Gastrocnemius medialis (tissue), 4 donors: Measurements from ENCODE around the gene TANC1. TPM values are rescaled to one million over a fixed set of nuclear protein-coding genes. Genes with fewer than 3 reads are reported as not detected.

Experiments
- ATAC-seq, 2 donors: fragments of 150-250 bp; one replicate each; pipeline ENCODE4 v1.9.1; 2016
- DNase-seq, 2 donors: peaks; one replicate each; pipeline ENCODE4 v3.0.0-alpha.2; 2019
- H3K27ac ChIP-seq, 4 donors: fragments of 200-600 bp; sonication (generic); 1 replicate in 1 of 4; 2 replicates in 3 of 4; pipeline ENCODE4 v1.5.1; 2016 to 2018; ENCODE audit warnings: mild to moderate bottlenecking in 2 of 4, moderate library complexity in 1 of 4
- H3K27me3 ChIP-seq, 3 donors: fragments of 200-600 bp; sonication (generic) in 2 of 3; 1 replicate in 1 of 3; 2 replicates in 2 of 3; pipeline versions ENCODE4 v1.5.1 to v1.6.0; 2016 to 2019; ENCODE audit warnings: mild to moderate bottlenecking in 1 of 3, moderate library complexity in 1 of 3
- H3K36me3 ChIP-seq, 2 donors: fragments of 200-600 bp; sonication (generic) in 1 of 2; one replicate each; pipeline ENCODE4 v1.5.1; 2017 to 2018
- H3K4me1 ChIP-seq, 2 donors: fragments of 200-600 bp; sonication (generic) in 1 of 2; one replicate each; pipeline ENCODE4 v1.5.1; 2016 to 2017; ENCODE audit warnings: mild to moderate bottlenecking in 2 of 2
- H3K4me3 ChIP-seq, 4 donors: fragments of 200-600 bp; sonication (generic) in 3 of 4; 1 replicate in 1 of 4; 2 replicates in 3 of 4; pipeline ENCODE4 v1.5.1; 2016 to 2019; ENCODE audit warnings: mild to moderate bottlenecking in 2 of 4
- H3K9me3 ChIP-seq, 3 donors: fragments of 200-600 bp; sonication (generic) in 2 of 3; 1 replicate in 1 of 3; 2 replicates in 2 of 3; pipeline ENCODE4 v1.5.1; 2016 to 2019
- POLR2A ChIP-seq, 2 donors: fragments of 450-650 bp; IDR thresholded peaks; one replicate each; pipeline ENCODE4 v1.6.1; 2017; ENCODE audit warnings: antibody characterized with exemption in 2 of 2, mild to moderate bottlenecking in 2 of 2, moderate library complexity in 2 of 2
- in situ Hi-C, 4 donors: fragments of 200-750 bp; cut with MboI; loops; one replicate each; pipeline versions ENCODE4 v1.15.0 to v1.8.0; 2017; ENCODE audit warnings: low sequenced_read_pairs in 4 of 4
- intact Hi-C: fragments of 100-400 bp; cut with DNase I; formaldehyde crosslinking; loops from one replicate; pipeline ENCODE4 v1.15.1; 2023; ENCODE audit warnings: low total_unique reads
- total RNA-seq, 4 donors: library from RNA; depleted of rRNA; stranded (reverse); fragments of >200 nt; gene quantifications; one replicate each; pipeline versions ENCODE4 v1.1.0 to v1.2.3, GENCODE V29; 2016
- TF ChIP-seq, protein P1 (sequence below), 5 experiments: fragments of 450-650 bp in 3 of 5; fragments of 200-600 bp in 2 of 5; sonication (generic) in 2 of 5; IDR thresholded peaks in 4 of 5; conservative IDR thresholded peaks in 1 of 5; 1 replicate in 4 of 5; 2 replicates in 1 of 5; pipeline ENCODE4 v1.5.1; 2016 to 2019; ENCODE audit warnings: antibody characterized with exemption in 5 of 5, mild to moderate bottlenecking in 3 of 5, moderate library complexity in 3 of 5

Gene TANC1
- total RNA-seq, 4 donors from 2014 or later: 5.1 to 9.9 (median 5.4) TPM

- no peak for TF ChIP-seq POLR2A (IDR thresholded peaks at IDR 0.05)
- TF ChIP-seq, protein P1, sequence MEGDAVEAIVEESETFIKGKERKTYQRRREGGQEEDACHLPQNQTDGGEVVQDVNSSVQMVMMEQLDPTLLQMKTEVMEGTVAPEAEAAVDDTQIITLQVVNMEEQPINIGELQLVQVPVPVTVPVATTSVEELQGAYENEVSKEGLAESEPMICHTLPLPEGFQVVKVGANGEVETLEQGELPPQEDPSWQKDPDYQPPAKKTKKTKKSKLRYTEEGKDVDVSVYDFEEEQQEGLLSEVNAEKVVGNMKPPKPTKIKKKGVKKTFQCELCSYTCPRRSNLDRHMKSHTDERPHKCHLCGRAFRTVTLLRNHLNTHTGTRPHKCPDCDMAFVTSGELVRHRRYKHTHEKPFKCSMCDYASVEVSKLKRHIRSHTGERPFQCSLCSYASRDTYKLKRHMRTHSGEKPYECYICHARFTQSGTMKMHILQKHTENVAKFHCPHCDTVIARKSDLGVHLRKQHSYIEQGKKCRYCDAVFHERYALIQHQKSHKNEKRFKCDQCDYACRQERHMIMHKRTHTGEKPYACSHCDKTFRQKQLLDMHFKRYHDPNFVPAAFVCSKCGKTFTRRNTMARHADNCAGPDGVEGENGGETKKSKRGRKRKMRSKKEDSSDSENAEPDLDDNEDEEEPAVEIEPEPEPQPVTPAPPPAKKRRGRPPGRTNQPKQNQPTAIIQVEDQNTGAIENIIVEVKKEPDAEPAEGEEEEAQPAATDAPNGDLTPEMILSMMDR (IDR thresholded peaks at IDR 0.05 in 4 of 5, conservative IDR thresholded peaks at IDR 0.05 in 1 of 5): no peak
- Histone ChIP-seq H3K27me3 (no peaks in the 10 kb centered on the region), H3K9me3 (no peaks in the 10 kb centered on the region), H3K36me3 (no peaks in the 10 kb centered on the region), H3K4me1 (no peaks in the 10 kb centered on the region), H3K4me3 (no peak overlapping the region), H3K27ac (no peak overlapping the region)
- intact Hi-C loops (no loop called here), in situ Hi-C loops (no loop called here)
- DNase-seq (no peak), ATAC-seq (no peak)
Measured at GRCh38 chr2:159196393-159196925, 228.0 kb downstream of the TANC1 start.

DNA sequence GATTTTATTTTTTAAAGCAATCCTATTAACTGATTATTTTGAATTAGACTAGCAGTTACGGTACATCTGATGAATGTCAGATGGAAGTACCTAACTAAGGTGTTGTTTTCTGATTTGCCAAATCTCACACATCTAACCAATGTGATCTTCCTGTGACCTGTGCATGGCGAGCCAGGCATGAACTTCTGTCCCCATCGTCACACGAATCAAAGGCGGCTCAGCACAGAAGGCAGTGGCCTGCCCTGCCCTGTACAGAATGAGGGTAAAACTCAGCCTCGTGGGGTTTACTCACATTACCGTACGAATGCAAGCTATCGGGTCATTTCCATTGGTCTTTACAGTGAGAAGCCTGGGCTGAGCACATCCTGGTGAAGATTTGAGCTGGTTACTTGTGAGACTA lies 230.8 kb downstream of the TANC1 start:
- in situ Hi-C loops: no loop called here

GRCh38 chr2:159199761-159200465 lies 231.5 kb downstream of the TANC1 start:
- no peaks in the 10 kb centered on the region for H3K4me1 ChIP-seq
- ATAC-seq: no peak
- TF ChIP-seq, protein P1 (IDR thresholded peaks at IDR 0.05 in 4 of 5, conservative IDR thresholded peaks at IDR 0.05 in 1 of 5): no peak
- TF ChIP-seq POLR2A (IDR thresholded peaks at IDR 0.05): no peak
- H3K4me3 ChIP-seq: no peak overlapping the region
- intact Hi-C loops (no loop called here), in situ Hi-C loops (no loop called here)
- no peak for DNase-seq
- H3K27ac ChIP-seq: no peak overlapping the region
- no peaks in the 10 kb centered on the region for H3K36me3 ChIP-seq
- H3K9me3 ChIP-seq: no peaks in the 10 kb centered on the region
- H3K27me3 ChIP-seq: no peaks in the 10 kb centered on the region

More for the DNA sequence above, 230.8 kb downstream of the TANC1 start:
- no peak for TF ChIP-seq POLR2A (IDR thresholded peaks at IDR 0.05)
- TF ChIP-seq, protein P1 (IDR thresholded peaks at IDR 0.05 in 4 of 5, conservative IDR thresholded peaks at IDR 0.05 in 1 of 5): no peak
- no peaks in the 10 kb centered on the region for H3K36me3 ChIP-seq
- no peak overlapping the region for H3K27ac ChIP-seq
- H3K27me3 ChIP-seq: no peaks in the 10 kb centered on the region
- intact Hi-C loops: no loop called here
- DNase-seq (no peak), ATAC-seq (no peak)
- no peak overlapping the region for H3K4me3 ChIP-seq
- no peaks in the 10 kb centered on the region for H3K4me1 ChIP-seq
- no peaks in the 10 kb centered on the region for H3K9me3 ChIP-seq

DNA sequence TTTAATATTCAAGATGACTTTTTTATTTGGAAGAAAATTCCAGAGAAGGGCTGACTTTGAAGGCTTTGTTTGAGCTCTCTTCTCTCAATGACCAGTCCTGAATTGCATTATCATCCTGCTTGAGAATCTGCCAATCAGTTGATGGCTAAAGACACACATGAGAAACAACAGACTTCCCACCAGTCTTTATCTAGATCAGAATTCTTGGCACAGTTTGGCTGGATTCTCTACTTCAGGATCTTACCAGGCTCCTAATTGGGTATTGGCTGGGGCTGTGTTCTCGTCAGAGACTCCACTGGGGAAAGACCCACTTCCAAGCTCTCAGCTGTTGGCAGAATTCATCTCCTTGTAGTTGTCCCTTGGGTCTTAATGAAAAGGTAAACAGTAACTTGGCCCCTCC lies 232.1 kb downstream of the TANC1 start:
- ATAC-seq (no peak), DNase-seq (no peak)
- H3K4me1 ChIP-seq: no peaks in the 10 kb centered on the region
- no peak overlapping the region for H3K4me3 ChIP-seq
- no peak overlapping the region for H3K27ac ChIP-seq
- H3K36me3 ChIP-seq: no peaks in the 10 kb centered on the region
- H3K9me3 ChIP-seq: no peaks in the 10 kb centered on the region
- intact Hi-C loops: no loop called here
- H3K27me3 ChIP-seq: no peaks in the 10 kb centered on the region
- TF ChIP-seq, protein P1 (IDR thresholded peaks at IDR 0.05 in 4 of 5, conservative IDR thresholded peaks at IDR 0.05 in 1 of 5): no peak
- no peak for TF ChIP-seq POLR2A (IDR thresholded peaks at IDR 0.05)
- in situ Hi-C loops: no loop called here
